NCI-H510A (cell line): Measurements from ENCODE around the gene CTPS1.

Experiments used
- DNase-seq: peaks from one replicate; lab custom pipeline; 2025; lab: John Stamatoyannopoulos, UW

CTPS1 gene

DNA sequence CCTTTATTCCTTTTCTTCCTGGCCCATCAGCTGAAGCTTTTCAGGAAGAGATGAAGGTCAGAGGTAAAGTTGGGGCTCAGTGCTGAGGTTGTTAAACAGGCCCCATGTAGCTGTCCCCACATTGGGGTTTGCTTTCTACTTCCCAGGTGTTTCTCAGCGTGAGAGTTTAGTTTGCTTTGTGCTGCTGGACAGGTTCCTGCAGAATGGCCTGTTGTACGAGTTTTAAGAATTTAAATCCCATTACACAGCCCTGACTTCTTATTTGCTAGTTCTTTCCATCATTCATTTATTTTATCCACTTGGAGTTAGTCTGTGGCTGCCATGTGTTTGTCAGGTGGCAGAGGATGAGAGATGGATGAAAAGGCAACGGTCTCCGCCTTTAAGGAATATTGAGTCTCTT, 19.2 kb downstream of the CTPS1 start:
- no peak for DNase-seq

DNA sequence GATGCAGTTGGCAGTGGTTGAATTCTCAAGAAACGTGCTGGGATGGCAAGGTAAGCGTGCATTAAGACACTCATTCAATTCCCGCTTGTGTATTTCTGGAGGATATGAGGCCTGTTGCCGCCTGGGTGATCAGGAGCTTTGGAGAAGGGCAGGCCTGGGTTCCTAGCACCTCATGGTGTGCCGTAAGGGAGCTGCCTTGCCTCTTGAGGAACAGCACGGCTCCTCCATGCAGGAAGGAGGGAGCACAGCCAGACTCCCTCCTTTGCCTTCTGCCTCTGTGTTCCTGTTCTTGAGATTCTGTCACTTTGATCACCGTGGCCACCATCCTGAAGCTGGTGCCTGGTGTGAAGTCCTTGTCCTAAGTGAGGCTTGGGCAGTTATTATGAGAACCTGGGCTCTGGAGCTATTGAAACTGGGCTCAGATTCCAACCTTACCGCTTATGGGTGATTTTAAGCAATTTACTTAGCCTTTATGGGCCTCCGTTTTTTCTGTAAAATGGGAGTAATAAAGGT, 23.7 kb downstream of the CTPS1 start:
- no peak for DNase-seq

DNA sequence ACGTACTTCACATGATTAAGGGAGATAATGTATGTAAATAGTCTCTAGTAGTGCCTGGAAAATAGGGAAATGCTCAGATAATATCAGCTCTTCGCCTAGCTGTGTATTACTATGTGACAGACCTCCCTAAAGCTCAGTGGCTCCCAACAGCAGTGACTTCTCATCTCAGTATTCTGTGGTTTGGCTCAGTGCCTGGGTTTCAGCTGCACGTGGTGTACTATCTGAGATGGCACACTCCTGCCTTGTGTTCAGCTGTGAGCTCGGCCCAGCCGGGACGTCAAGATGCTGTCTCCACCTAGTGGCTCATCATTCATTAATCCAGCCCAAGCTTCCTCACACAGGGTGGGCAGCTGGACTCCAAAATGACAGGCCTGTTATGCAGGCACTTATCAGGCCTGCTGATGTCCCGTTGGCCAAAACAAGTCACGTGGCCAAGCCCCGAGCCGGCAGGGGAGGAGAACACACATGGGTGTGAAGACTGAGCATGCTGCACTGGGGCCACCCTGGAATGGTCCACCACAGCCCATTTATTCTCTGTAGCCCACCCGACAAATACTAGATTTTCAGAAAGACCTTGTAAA, 24.2 kb downstream of the CTPS1 start:
- DNase-seq, result peak; percentile 72

DNA sequence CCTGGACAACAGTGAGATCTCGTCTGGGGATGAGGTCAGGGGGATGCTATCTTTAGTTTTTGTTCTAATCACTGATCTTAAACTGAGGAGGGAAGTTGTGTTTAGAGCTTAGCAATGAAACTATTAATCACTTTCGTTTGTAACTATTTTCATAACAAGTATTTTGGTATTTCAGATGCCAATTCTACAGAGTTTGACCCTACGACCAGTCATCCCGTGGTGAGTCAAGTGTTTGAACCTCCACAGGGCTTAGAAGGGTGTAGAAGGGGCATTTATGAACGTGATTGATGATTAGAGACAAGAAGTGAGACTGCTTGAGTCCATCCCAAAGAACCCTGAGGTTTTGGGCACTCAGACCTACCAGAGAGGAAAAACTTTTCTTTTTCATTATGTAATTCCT, 26.4 kb downstream of the CTPS1 start:
- DNase-seq, result no peak

DNA sequence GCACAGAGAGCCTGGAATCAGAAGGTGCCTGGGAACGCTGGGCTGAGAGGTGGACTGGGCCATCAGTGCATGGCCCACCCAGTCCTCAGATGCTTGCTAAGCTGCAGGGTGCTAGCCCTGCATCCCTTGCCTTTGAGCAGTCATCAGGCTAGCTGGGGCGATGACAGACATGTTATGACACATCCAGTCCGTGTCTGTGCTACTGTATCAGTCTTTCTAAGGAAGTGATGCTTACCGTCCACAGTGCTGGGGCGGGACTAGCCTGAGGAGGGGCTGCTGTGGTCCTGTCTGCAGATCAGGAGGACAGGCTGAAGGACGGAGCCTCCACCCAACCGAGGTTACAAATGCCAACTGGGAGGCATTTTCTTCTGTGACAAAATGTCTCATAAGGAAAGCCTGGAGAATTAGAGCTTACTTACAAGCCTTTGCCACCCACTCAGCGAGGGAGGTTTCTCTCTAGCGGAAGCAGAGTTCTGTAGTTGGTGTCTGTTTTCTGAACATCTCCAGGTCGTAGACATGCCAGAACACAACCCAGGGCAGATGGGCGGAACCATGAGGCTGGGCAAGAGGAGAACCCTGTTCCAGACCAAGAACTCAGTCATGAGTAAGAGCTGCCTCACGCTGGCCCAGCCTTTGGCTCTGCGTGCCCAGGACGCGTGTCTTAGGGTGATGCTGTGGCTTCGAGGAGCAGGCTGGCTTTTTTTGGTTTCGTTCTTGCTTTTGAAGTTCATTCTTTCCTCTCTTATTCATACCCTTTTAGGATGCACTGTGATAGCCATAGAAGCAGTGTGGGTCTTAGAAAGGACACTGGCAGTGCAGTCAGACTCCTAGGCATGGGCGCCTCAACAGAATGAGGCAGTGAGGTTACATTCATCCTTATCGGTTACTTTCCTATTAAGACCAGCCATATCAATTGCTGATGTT, 27.7 kb downstream of the CTPS1 start:
- DNase-seq, result no peak

DNA sequence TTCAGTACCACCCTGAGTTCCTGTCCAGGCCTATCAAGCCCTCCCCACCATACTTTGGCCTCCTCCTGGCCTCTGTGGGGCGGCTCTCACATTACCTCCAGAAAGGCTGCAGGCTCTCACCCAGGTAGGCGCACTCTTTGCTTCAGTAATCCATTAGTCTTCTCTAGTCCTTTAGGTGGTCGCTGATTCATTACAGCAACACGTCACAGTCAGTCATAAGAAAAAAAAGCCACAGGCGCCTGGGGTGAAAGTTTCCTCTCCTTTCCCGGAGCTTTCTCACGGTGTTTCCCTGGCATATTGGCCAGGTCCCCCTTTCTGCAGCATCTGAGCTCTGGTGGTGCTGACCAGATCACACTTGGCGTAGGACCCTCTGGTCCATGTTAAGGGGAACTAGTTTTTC, 30.0 kb downstream of the CTPS1 start:
- DNase-seq, result no peak

DNA sequence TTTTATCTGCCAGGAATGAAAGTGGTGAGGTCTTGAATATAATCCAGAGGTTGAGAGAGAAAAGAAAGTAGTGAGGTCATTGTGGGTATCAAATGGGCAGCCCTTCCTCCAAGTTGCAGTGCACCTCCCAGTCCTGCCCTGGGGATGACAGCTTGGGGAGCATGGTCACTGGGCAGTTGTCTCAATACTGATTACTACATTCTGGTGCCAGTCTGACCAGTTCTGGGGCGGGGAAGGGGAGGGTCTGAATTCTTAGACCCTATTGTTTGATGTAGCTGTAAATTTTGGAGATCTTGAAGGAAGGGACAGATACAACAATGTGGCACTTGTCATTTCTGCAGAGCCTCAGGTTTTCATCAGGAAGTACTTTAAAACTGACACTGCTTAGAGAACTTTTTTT, 30.8 kb downstream of the CTPS1 start:
- DNase-seq, result no peak

DNA sequence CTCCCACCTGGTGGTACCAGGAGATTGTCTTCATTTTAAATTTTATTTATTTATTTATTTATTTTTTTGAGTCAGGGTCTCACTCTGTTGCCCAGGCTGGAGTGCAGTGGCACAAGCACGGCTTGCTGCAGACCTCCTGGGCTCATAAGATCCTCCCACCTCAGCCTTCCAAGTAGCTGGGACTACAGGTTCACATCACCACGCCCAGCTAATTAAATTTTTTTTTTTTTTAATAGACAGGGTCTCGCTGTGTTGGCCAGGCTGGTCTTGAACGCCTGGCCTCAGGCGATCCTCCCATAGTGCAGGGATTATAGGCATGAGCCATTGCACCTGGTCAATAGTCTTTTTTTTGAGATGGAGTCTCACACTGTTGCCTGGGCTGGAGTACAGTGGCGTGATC, 33.5 kb downstream of the CTPS1 start:
- no peak for DNase-seq

DNA sequence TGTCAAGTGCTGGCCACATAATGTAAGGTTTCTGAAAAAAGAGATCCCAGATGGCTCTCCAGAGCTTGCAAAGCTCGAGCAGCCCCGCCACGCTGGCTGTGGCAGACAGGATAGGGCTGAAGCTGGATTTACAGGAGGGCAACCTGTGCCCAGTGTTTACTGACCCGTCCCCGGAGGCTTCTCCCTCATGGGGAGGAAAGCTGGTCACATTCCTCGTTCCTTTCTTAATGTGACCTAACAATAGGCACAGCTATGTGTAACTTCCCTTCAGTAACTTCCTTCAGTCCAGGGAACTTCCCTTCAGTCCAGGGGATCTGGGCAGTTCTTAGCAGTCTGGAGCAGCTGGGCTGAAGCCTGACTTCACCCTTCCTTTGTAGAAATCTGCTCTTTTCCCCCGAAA, 34.3 kb downstream of the CTPS1 start:
- DNase-seq, result no peak

DNA sequence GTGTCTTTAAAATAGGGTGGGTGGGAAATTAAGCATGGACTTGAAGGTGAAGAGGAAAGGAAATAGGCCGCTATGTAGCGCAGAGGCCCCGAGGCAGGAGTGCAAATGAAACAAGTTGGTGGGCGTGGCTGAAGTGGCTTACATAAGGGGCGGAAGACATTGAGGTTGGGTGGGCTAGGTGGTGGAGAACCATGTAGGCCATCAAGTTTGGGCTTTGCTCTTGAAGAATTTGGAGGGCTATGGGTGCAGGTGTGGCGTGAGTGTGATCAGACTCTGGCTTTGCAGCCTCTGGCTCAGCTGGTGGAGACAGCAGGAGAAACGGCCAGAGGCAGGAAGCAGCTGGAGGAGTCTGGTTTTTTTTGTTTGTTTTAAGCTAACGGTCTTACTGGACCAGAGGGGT, 35.4 kb downstream of the CTPS1 start:
- DNase-seq, result no peak

DNA sequence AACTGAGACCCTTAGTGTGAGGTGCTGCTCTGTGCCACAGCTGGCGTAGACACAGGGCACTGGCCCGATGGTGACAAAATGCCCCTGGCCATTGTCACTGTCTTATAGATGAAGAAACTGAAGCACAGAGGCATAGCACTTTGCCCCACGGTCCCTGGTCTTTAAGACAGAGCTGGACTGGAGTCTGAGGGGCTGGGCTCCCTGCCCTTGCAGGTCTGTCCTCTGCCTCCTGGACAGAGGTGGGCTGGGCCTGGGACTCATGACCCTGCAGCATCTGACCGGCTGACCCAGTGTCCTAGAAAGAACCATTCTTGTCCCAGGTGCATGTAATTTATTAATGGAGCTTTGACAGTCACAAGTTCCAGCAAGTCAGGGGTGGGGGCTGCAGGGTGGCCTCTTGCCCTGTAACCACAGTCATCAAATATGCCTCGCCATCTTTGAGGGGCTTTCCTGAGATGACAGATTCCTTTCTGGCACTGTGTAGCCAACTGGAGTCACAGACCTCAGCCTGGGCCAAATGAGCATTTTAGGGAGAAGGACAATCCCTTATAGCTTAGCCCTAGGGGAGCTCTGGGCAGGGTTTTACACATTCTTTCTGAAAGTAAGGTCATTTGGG, 35.9 kb downstream of the CTPS1 start:
- DNase-seq, result no peak

DNA sequence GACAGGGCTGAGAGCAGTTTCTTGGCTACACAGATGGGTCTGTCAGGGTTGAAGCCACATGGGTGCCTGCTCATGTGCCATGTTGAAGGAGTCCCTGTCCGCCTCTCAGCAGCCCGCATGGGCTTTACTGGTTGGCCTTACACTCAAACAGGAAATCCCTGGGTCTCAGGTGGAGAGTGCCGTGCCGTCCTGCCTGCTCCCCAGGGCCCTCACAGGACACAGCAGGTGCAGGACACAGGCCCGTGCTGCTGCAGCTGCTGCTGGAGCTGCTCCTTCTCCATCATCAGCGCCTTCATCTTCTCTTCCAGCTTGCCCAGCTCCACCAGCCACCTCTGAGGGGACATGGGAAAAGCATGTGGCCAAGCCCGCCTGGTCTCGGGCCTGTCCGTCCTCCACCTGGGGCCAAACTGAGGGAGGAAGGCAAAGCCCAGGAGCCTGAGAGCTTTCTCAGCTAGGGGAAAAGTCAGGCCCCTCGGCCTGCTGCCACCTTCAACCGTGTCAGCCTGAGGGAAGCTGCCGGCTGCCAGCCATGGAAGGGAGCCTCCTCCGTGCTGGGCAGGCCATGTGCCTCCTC, 36.5 kb downstream of the CTPS1 start:
- no peak for DNase-seq

DNA sequence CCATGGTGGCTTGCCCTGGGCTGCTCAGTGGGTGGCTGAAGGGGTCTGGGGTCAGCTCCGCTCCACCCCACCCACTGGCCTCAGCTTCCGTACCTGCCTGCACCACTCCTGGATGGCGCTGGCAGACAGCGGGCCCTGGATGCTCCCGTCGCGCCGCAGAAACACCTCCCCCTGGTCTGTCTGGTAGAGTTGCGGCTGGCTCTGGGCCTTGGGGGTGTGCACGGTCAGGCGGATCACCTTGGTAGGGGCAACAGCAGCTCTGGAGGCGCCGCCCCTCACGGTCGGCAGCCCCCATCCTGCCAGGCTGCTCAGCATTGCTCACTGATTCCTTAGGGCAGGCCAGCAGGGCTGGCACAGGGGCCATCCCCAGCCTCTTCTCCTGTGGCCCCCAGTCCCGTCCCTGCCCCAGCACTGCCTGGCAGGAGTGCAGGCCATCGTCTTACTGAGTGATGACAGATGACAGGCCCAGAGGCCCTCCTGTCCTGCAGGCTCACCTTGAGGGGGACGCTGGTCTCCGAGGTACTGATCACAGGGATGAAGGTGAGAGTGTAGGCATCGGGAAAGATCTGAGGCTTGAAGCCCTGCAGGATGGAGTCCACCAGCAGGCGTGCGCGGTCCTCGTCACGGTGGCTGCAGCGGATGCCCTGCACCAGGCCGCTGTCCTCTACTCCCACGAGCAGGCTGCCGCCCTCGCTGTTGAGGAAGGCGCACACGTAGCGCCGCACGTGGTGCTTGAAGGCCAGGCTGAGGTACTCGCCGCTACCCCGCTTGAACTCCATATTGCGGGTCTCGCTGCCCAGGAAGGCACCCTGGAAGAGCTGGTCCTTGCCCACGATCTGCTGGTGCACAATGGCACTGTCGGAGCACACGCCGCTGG, 37.9 kb downstream of the CTPS1 start:
- DNase-seq, result no peak

DNA sequence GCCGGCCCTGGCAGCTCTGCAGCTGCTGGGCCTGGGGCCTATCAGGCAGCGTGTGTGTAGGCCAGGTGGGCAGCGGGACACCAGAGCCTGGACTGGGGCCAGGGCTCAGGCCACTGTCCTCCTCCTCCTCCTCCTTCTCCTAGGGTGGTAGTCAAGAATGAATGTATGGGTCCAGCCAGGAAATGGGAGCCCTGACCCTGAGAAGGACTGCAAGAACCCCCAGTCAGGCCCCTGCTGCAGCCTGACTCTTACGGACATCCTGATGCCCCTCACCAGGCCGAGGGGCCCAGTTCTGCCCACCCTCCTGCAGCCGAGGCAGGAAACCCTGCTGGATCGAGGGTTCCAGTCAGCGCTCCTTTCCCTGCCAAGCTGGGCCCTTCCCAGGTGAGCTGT, 38.5 kb downstream of the CTPS1 start:
- no peak for DNase-seq

DNA sequence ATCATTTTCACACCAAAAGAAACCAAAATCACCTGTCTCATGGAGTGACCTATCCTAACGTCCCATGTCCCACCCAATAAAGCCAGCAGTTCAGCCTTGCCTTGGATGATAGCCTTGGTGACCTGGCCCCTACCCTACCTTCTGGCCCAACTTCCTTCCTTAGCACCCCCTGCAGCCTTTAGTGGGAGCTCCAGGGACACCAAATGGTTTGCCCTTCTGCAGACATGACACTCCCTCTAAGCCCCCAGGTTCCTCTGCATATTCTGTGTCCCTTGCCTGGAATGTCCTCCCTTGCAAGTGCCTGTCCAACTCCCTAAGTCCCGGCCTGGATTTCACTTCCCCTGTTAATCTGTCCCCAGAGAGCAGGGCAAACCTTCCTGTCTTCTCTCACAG, 39.9 kb downstream of the CTPS1 start:
- DNase-seq, result no peak

DNA sequence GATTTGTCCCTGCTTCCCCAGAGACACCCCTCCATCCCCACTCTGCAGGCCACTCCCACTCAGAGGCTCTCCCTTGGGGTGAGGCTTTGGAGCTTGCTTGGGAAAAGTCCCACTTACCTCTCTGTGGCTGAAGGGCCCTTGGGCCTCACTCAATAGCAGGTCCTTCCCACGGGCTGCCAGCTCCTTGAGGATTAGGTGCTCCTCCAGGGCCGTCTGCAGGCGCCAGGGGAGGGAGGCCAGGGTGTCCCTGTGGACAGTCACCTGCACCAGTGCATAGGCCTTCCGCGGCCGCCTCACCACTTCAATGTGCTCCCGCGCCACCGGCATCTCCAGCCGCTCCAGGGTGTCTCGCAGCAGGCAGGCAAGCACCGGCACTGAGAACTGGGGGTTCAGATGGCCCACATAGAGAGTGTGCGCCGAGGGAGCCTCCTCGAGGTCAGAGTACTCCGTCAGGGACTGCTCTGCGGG, 40.6 kb downstream of the CTPS1 start:
- no peak for DNase-seq

DNA sequence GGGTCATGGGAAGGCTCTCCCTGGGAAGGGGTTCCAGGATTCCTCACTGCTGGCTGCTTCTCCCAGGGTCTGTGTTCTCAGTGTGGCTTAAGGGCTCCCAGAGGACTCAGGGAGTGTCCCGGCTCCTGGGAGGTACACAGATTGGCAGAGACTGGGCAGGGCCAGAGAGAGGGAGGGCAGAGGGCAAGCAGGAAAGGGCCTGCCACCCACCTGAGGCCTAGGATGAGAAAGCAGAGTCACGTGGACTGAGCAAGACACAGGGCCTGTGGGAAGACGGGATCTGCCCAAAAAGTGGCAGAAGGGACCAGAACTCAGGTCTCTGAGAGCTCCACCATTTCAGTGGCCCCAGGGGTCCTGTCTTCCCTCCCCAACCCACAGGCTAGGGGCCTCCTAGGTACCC, 41.2 kb downstream of the CTPS1 start:
- no peak for DNase-seq

DNA sequence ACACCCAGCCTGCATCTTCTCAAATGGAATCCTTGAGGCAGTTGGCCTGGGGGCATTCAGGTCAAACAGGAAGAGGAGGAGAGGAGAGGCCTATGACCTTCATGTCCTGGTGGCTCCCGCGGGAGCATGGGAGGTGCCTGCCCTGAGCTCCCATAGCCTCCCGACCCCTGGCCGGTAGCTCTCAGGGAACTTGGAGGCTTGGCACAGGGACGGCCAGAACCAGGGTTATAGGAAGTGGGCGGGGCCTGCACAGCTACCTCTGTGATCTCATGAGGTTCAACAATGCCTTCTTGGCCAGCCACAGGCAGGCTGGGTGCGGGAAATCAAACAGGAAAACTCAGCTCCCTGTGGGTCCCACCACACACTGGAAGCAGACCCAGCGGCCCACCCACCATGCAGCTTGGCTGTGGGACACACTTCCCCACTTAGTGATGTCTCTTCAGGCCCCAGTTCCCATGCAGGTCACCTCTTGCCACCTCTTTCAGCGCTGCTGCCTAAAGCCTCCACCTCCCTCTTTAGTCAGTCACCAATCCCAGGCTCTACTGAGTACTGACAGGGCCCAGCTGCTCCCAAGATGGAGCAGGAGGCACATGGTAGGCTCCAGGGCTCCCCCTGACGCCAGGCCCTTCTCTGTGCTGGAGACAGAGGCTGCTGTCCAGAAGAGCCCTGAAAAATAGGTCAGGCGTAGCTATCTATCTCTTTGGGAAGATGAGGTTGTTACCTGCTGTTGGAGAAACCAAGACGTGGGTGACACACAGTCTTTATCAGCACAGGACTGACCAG, 42.2 kb downstream of the CTPS1 start, which contains the start of gene SLFNL1:
SLFNL1 (minus strand) TSS at position 200 of the 783 bp plus-strand sequence. CDS start 1,065 bp downstream, outside the sequence.
- peak; percentile 53 for DNase-seq

DNA sequence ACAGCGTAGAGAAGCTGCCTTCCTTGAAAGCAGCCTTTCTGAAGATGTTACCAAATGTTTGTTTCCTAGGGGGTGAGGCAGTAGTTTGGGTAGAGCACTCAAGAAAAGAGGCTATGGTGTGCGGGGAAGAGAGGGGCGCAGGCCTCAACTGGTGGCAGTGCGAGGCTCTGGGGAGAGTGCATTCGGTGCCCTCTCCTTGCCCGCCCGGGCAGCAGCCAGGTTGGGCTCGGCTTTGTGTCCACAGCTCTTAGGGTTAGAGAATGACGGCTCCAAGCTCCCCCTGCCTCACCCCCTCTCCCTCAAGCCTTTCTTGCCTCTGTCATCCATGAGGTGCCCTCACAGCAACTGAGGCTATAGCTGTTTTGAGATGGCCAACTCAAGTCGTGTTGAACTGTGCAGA, 42.9 kb downstream of the CTPS1 start:
- no peak for DNase-seq

DNA sequence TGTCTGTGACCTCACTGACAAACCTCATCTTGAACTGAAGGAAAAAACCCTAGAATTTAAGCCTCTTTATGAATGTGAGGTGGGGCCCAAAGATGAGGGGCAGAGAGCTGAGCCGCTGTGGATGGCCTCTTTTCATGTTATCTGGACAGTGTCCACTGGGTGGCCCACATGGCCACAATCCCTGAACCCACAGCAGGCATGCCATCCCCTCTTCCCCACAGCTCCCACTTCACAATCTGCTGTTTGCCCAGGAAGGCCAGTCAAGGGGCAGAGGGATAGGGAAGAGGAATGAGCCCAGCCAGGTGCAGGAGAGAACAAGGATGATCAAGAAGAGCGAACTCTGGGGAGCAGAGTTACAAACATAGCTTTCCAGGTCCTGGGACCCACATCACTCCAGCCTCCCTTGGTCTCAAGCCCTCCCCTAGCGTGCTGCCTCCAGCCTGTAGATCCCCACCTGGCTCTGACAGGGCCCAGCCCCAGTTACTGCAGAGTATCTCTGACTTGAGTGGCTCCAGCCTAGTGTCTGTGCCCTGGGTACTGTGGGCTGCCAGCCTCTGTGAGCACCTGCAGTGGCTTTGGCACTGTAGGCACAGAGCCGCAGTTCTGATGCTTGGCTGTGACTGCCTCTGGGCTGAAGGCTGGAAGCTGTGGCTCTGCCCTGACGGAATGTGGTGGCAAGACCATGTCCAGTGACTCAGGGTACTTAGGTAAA, 43.9 kb downstream of the CTPS1 start:
- no peak for DNase-seq
